ENCODE results near the gene CCDC33.

CCDC33 gene

GRCh38 chr15:74233373-74233772, 2.8 kb upstream of the CCDC33 start:
- DNase-seq, result no peak

GRCh38 chr15:74233851-74234597, 2.1 kb upstream of the CCDC33 start:
- no peak for DNase-seq

- DNase-seq, result no peak
These were observed 1.6 kb upstream of the CCDC33 start for GRCh38 chr15:74234598-74234875.

- no peak for DNase-seq
These were observed 3.1 kb downstream of the CCDC33 start for GRCh38 chr15:74239051-74239705.

- DNase-seq, result no peak
These were observed 4.0 kb downstream of the CCDC33 start for GRCh38 chr15:74240002-74240568.

GRCh38 chr15:74240897-74241614, 4.9 kb downstream of the CCDC33 start:
- no peak for DNase-seq

- DNase-seq, result no peak
These were observed 6.5 kb downstream of the CCDC33 start for GRCh38 chr15:74242441-74243185.

GRCh38 chr15:74243431-74243830, 7.3 kb downstream of the CCDC33 start:
- no peak for DNase-seq

GRCh38 chr15:74244822-74245341, 8.8 kb downstream of the CCDC33 start:
- no peak for DNase-seq

- no peak for DNase-seq
These were observed 9.3 kb downstream of the CCDC33 start for GRCh38 chr15:74245342-74245931.

- DNase-seq, result no peak
These were observed 14.1 kb downstream of the CCDC33 start for GRCh38 chr15:74250266-74250665.

- no peak for DNase-seq
These were observed 15.1 kb downstream of the CCDC33 start for GRCh38 chr15:74251131-74251811.

- no peak for DNase-seq
These were observed 16.2 kb downstream of the CCDC33 start for GRCh38 chr15:74252291-74252690.

- DNase-seq, result no peak
These were observed 16.6 kb downstream of the CCDC33 start for GRCh38 chr15:74252721-74253120.

- DNase-seq, result no peak
These were observed 17.2 kb downstream of the CCDC33 start for GRCh38 chr15:74253211-74253921.

- no peak for DNase-seq
These were observed 21.0 kb downstream of the CCDC33 start for GRCh38 chr15:74257105-74257504.

GRCh38 chr15:74257623-74258022, 21.5 kb downstream of the CCDC33 start:
- no peak for DNase-seq

GRCh38 chr15:74258456-74259291, 22.5 kb downstream of the CCDC33 start:
- no peak for DNase-seq

- no peak for DNase-seq
These were observed 23.1 kb downstream of the CCDC33 start for GRCh38 chr15:74259292-74259648.
